ENCODE results near the gene ALDH16A1.
A peak's percentile ranks its signal among the peaks of the same experiment; 100 is the strongest.

Gene ALDH16A1

GRCh38 chr19:49488046-49488862 lies 35.2 kb downstream of the ALDH16A1 start:
- Histone ChIP-seq H3K9ac (ENCODE audit: low read depth, low read length, poor library complexity) (peak overlapping the region; percentile 91), H2BK120ac (ENCODE audit: low read depth, low read length) (no peak overlapping the region), H3K4me2 (ENCODE audit: insufficient read depth, low read length, poor library complexity, severe bottlenecking) (peak overlapping the region; percentile 79), H3K36me3 (replicated peaks in 1 of 2; ENCODE audit: control insufficient read depth in 2 of 2, insufficient read depth in 2 of 2, low read length in 2 of 2) (peaks cover 40 to 51% of the 10 kb centered on the region in 2 donors), H3K4me3 (ENCODE audit: low read length in 2 of 2) (peak overlapping the region; percentile 89 to 98), H3K18ac (ENCODE audit: low read length) (peak overlapping the region; percentile 81), H4K8ac (ENCODE audit: low read depth, low read length) (no peak overlapping the region), H3K4me1 (ENCODE audit: control insufficient read depth in 2 of 2, insufficient read depth in 1 of 2, low read depth in 1 of 2, low read length in 2 of 2) (peaks cover 7 to 8% of the 10 kb centered on the region in 2 donors), H2BK12ac (ENCODE audit: low read length) (no peak overlapping the region), H2AK5ac (ENCODE audit: low read depth, low read length) (peak overlapping the region; percentile 34), H2BK15ac (ENCODE audit: low read length) (no peak overlapping the region), H3K14ac (ENCODE audit: low read length) (no peak overlapping the region), H3K27ac (replicated peaks; ENCODE audit: low read length) (peak overlapping the region; percentile 40), H3K23ac (ENCODE audit: low read depth, low read length, poor library complexity) (no peak overlapping the region), H3K4ac (ENCODE audit: low read length) (no peak overlapping the region), H3K9me3 (replicated peaks in 1 of 2; ENCODE audit: control insufficient read depth in 2 of 2, insufficient read depth in 1 of 2, low read depth in 1 of 2, low read length in 2 of 2) (no peaks in the 10 kb centered on the region), H3K27me3 (ENCODE audit: control insufficient read depth in 3 of 3, insufficient read depth in 3 of 3, low read depth in 1 of 3, low read length in 3 of 3) (no peaks in the 10 kb centered on the region), H2BK5ac (ENCODE audit: low read length) (no peak overlapping the region), H4K91ac (ENCODE audit: low read depth, low read length, poor library complexity) (no peak overlapping the region), H3K79me1 (ENCODE audit: low read depth, low read length) (peaks cover 14% of the 10 kb centered on the region), H2AFZ (ENCODE audit: low read length) (no peak overlapping the region)
- no CpG with 5 or more reads among the region's 26 CpGs for WGBS, 2 donors (ENCODE audit: extremely low coverage in 2 of 2, insufficient read length in 2 of 2, insufficient replicate concordance in 1 of 2)
- DNase-seq (ENCODE audit: low spot score), result no peak

GRCh38 chr19:49488863-49489537 lies 36.0 kb downstream of the ALDH16A1 start:
- peak overlapping the region; percentile 70 for H3K9ac ChIP-seq (ENCODE audit: low read depth, low read length, poor library complexity)
- no peak overlapping the region for H2BK12ac ChIP-seq (ENCODE audit: low read length)
- H2AK5ac ChIP-seq (ENCODE audit: low read depth, low read length), result no peak overlapping the region
- no peaks in the 10 kb centered on the region for H3K9me3 ChIP-seq (replicated peaks in 1 of 2; ENCODE audit: control insufficient read depth in 2 of 2, insufficient read depth in 1 of 2, low read depth in 1 of 2, low read length in 2 of 2)
- H3K4me3 ChIP-seq (ENCODE audit: low read length in 2 of 2), result peak overlapping the region; percentile 89 to 98
- H3K79me1 ChIP-seq (ENCODE audit: low read depth, low read length), result peaks cover 14% of the 10 kb centered on the region
- no peak overlapping the region for H2BK5ac ChIP-seq (ENCODE audit: low read length)
- no CpG with 5 or more reads among the region's 15 CpGs for WGBS, 2 donors (ENCODE audit: extremely low coverage in 2 of 2, insufficient read length in 2 of 2, insufficient replicate concordance in 1 of 2)
- no peak overlapping the region for H2BK120ac ChIP-seq (ENCODE audit: low read depth, low read length)
- H3K23ac ChIP-seq (ENCODE audit: low read depth, low read length, poor library complexity), result no peak overlapping the region
- H3K18ac ChIP-seq (ENCODE audit: low read length), result no peak overlapping the region
- no peak overlapping the region for H2AFZ ChIP-seq (ENCODE audit: low read length)
- no peak overlapping the region for H3K14ac ChIP-seq (ENCODE audit: low read length)
- no peak overlapping the region for H3K4ac ChIP-seq (ENCODE audit: low read length)
- H3K36me3 ChIP-seq (replicated peaks in 1 of 2; ENCODE audit: control insufficient read depth in 2 of 2, insufficient read depth in 2 of 2, low read length in 2 of 2), result peaks cover 40 to 53% of the 10 kb centered on the region in 2 donors
- peaks cover 7 to 8% of the 10 kb centered on the region in 2 donors for H3K4me1 ChIP-seq (ENCODE audit: control insufficient read depth in 2 of 2, insufficient read depth in 1 of 2, low read depth in 1 of 2, low read length in 2 of 2)
- H4K91ac ChIP-seq (ENCODE audit: low read depth, low read length, poor library complexity), result no peak overlapping the region
- no peak overlapping the region for H4K8ac ChIP-seq (ENCODE audit: low read depth, low read length)
- peak overlapping the region; percentile 79 for H3K4me2 ChIP-seq (ENCODE audit: insufficient read depth, low read length, poor library complexity, severe bottlenecking)
- no peak overlapping the region for H2BK15ac ChIP-seq (ENCODE audit: low read length)
- no peaks in the 10 kb centered on the region for H3K27me3 ChIP-seq (ENCODE audit: control insufficient read depth in 3 of 3, insufficient read depth in 3 of 3, low read depth in 1 of 3, low read length in 3 of 3)
- peak overlapping the region; percentile 45 for H3K27ac ChIP-seq (replicated peaks; ENCODE audit: low read length)
- DNase-seq (ENCODE audit: low spot score), result no peak

- peaks cover 14% of the 10 kb centered on the region for H3K79me1 ChIP-seq (ENCODE audit: low read depth, low read length)
- no peak overlapping the region for H3K14ac ChIP-seq (ENCODE audit: low read length)
- no peak overlapping the region for H2BK12ac ChIP-seq (ENCODE audit: low read length)
- peak overlapping the region; percentile 45 for H3K4me2 ChIP-seq (ENCODE audit: insufficient read depth, low read length, poor library complexity, severe bottlenecking)
- peaks cover 40 to 53% of the 10 kb centered on the region in 2 donors for H3K36me3 ChIP-seq (replicated peaks in 1 of 2; ENCODE audit: control insufficient read depth in 2 of 2, insufficient read depth in 2 of 2, low read length in 2 of 2)
- H4K91ac ChIP-seq (ENCODE audit: low read depth, low read length, poor library complexity), result no peak overlapping the region
- no peak overlapping the region for H2AK5ac ChIP-seq (ENCODE audit: low read depth, low read length)
- H3K9me3 ChIP-seq (replicated peaks in 1 of 2; ENCODE audit: control insufficient read depth in 2 of 2, insufficient read depth in 1 of 2, low read depth in 1 of 2, low read length in 2 of 2), result no peaks in the 10 kb centered on the region
- H3K4me3 ChIP-seq (ENCODE audit: low read length in 2 of 2), result peak overlapping the region; percentile 5 to 98
- H2BK15ac ChIP-seq (ENCODE audit: low read length), result no peak overlapping the region
- H4K8ac ChIP-seq (ENCODE audit: low read depth, low read length), result no peak overlapping the region
- no peak for DNase-seq (ENCODE audit: low spot score)
- WGBS, 2 donors (ENCODE audit: extremely low coverage in 2 of 2, insufficient read length in 2 of 2, insufficient replicate concordance in 1 of 2), result no CpG with 5 or more reads among the region's 15 CpGs
- H3K4me1 ChIP-seq (ENCODE audit: control insufficient read depth in 2 of 2, insufficient read depth in 1 of 2, low read depth in 1 of 2, low read length in 2 of 2), result peaks cover 7 to 8% of the 10 kb centered on the region in 2 donors
- H3K9ac ChIP-seq (ENCODE audit: low read depth, low read length, poor library complexity), result no peak overlapping the region
- no peak overlapping the region for H2AFZ ChIP-seq (ENCODE audit: low read length)
- no peak overlapping the region for H3K18ac ChIP-seq (ENCODE audit: low read length)
- peak overlapping the region; percentile 37 for H3K27ac ChIP-seq (replicated peaks; ENCODE audit: low read length)
- H2BK120ac ChIP-seq (ENCODE audit: low read depth, low read length), result no peak overlapping the region
- no peak overlapping the region for H3K23ac ChIP-seq (ENCODE audit: low read depth, low read length, poor library complexity)
- H2BK5ac ChIP-seq (ENCODE audit: low read length), result no peak overlapping the region
- H3K4ac ChIP-seq (ENCODE audit: low read length), result no peak overlapping the region
- H3K27me3 ChIP-seq (ENCODE audit: control insufficient read depth in 3 of 3, insufficient read depth in 3 of 3, low read depth in 1 of 3, low read length in 3 of 3), result no peaks in the 10 kb centered on the region
These were observed 36.7 kb downstream of the ALDH16A1 start for GRCh38 chr19:49489601-49490167.

Data from neuronal stem cell (in vitro differentiated cells).